DLD1 (cell line): ENCODE results near the gene RGS17.

Source experiments
- in situ Hi-C: cut with HindIII; loops from 2 replicates; pipeline ENCODE4 v1.10.0; 2017; ENCODE audit warnings: low sequenced_read_pairs

Gene RGS17

GRCh38 chr6:152959333-152959732, 171.7 kb downstream of the RGS17 start:
- in situ Hi-C loops: no loop called here

DNA sequence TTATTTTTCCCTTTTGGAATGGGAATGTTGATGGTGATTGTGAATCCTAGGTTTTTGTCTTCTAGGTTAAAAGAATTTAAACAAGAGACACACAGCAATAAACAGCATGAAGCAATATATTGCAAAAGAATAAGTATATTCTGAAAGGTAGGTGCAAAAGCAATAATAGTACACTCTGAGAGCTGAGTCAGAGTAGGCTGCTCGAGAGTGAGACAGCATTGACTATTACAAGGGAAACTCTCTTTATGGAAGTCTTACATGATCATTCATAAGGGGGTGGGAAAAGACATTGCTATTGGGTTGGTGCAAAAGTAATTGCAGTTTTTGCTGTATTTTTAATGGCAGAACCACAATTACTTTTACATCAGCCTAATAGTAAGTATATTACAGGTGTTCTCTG, 173.3 kb downstream of the RGS17 start:
- in situ Hi-C loops: no loop called here
